Activated CD4-positive, alpha-beta T cell treated with anti-CD3 and anti-CD28 coated beads, Interleukin-10, Interleukin-2, amounts not matched to agents 100 ng/mL and 50 ng/mL, durations not matched to agents 16 hours and 8 hours (primary cell): Measurements from ENCODE around the gene SNHG17.
"Not testable (repeated sequence)": the region's sequence is repeated elsewhere in the genome, so short reads cannot be mapped to it uniquely, and the experiment has no call there.

Experiments used
- DNase-seq: peaks from one replicate; pipeline ENCODE4 v3.0.0-alpha.2; 2020

SNHG17 gene

GRCh38 chr20:38418509-38419204 lies 16.5 kb downstream of the SNHG17 start:
- no peak for DNase-seq

GRCh38 chr20:38414769-38415450 lies 20.2 kb downstream of the SNHG17 start:
- no peak for DNase-seq

GRCh38 chr20:38412877-38413577 lies 22.1 kb downstream of the SNHG17 start:
- DNase-seq: no peak

- not testable (repeated sequence) for DNase-seq
Observed at GRCh38 chr20:38407822-38408221, 27.3 kb downstream of the SNHG17 start.

GRCh38 chr20:38407321-38407720 lies 27.8 kb downstream of the SNHG17 start:
- DNase-seq: no peak

- DNase-seq: no peak
Observed at GRCh38 chr20:38406476-38406875, 28.7 kb downstream of the SNHG17 start.

- no peak for DNase-seq
Observed at GRCh38 chr20:38405132-38405531, 30.0 kb downstream of the SNHG17 start.

GRCh38 chr20:38404016-38404415 lies 31.1 kb downstream of the SNHG17 start:
- no peak for DNase-seq

- no peak for DNase-seq
Observed at GRCh38 chr20:38402816-38403215, 32.3 kb downstream of the SNHG17 start.

GRCh38 chr20:38402089-38402488 lies 33.0 kb downstream of the SNHG17 start:
- no peak for DNase-seq

- DNase-seq: not testable (repeated sequence)
Observed at GRCh38 chr20:38395751-38396395, 39.3 kb downstream of the SNHG17 start.

GRCh38 chr20:38395165-38395564 lies 40.0 kb downstream of the SNHG17 start:
- DNase-seq: no peak

- no peak for DNase-seq
Observed at GRCh38 chr20:38393259-38393658, 41.9 kb downstream of the SNHG17 start.

GRCh38 chr20:38392356-38392755 lies 42.8 kb downstream of the SNHG17 start:
- no peak for DNase-seq

GRCh38 chr20:38387953-38388352 lies 47.2 kb downstream of the SNHG17 start:
- DNase-seq: no peak

- no peak for DNase-seq
Observed at GRCh38 chr20:38386851-38387250, 48.3 kb downstream of the SNHG17 start.

GRCh38 chr20:38386004-38386403 lies 49.1 kb downstream of the SNHG17 start:
- no peak for DNase-seq

GRCh38 chr20:38383147-38383546 lies 52.0 kb downstream of the SNHG17 start:
- DNase-seq: no peak

GRCh38 chr20:38377838-38378237 lies 57.3 kb downstream of the SNHG17 start:
- not testable (repeated sequence) for DNase-seq

- no peak for DNase-seq
Observed at GRCh38 chr20:38377039-38377685, 58.0 kb downstream of the SNHG17 start.

- DNase-seq: no peak
Observed at GRCh38 chr20:38373898-38374297, 61.2 kb downstream of the SNHG17 start.

GRCh38 chr20:38373231-38373867 lies 61.8 kb downstream of the SNHG17 start:
- DNase-seq: no peak
